Measurements from ENCODE around the gene ZNF41. TPM values are rescaled to one million over a fixed set of nuclear protein-coding genes. Genes with fewer than 3 reads are reported as not detected.

Gene ZNF41
- total RNA-seq, 1 experiment from 2014 or later = 2.5 TPM

- Histone ChIP-seq H3T11ph (ENCODE audit: low read length) (no peak overlapping the region), H3K4me2 (ENCODE audit: insufficient read depth, insufficient read length, low read length) (no peak overlapping the region), H3K18ac (ENCODE audit: insufficient read length, low read depth, low read length) (no peak overlapping the region), H2BK20ac (ENCODE audit: low read depth, low read length, poor library complexity, severe bottlenecking) (no peak overlapping the region), H4K5ac (ENCODE audit: insufficient read length, low read depth, low read length) (no peak overlapping the region), H3K23ac (ENCODE audit: insufficient read length, low read depth, low read length) (no peak overlapping the region), H3K23me2 (ENCODE audit: insufficient read length, low read depth, low read length, poor library complexity, severe bottlenecking) (no peaks in the 10 kb centered on the region), H2AK5ac (ENCODE audit: insufficient read length, low read length) (no peak overlapping the region), H2BK5ac (ENCODE audit: insufficient read length, low read length) (no peak overlapping the region), H3K9ac (ENCODE audit: extremely low read depth, insufficient read length, low read length) (no peak overlapping the region), H3K4ac (ENCODE audit: low read depth, low read length) (no peak overlapping the region), H3K79me1 (ENCODE audit: insufficient read depth, low read depth, low read length, poor library complexity, severe bottlenecking) (no peaks in the 10 kb centered on the region), H3K27ac (ENCODE audit: insufficient read length, low read depth, low read length) (no peak overlapping the region), H4K8ac (replicated peaks; ENCODE audit: insufficient read length, low read depth, low read length) (no peak overlapping the region), H4K91ac (ENCODE audit: insufficient read length, low read depth, low read length) (no peak overlapping the region), H3K56ac (ENCODE audit: insufficient read length, low read depth, low read length) (no peak overlapping the region), H2BK15ac (ENCODE audit: low read depth, low read length) (no peak overlapping the region), H4K20me1 (ENCODE audit: control insufficient read depth, insufficient read depth, insufficient read length) (no peaks in the 10 kb centered on the region), H3K4me1 (ENCODE audit: insufficient read depth, low read length) (no peaks in the 10 kb centered on the region), H2BK12ac (ENCODE audit: insufficient read length, low read depth, low read length) (no peak overlapping the region), H3K14ac (ENCODE audit: insufficient read depth, low read length) (no peak overlapping the region), H3K79me2 (ENCODE audit: insufficient read depth, low read length) (no peaks in the 10 kb centered on the region), H3K9me3 (ENCODE audit: control insufficient read depth, low read depth, low read length) (peaks cover 49% of the 10 kb centered on the region), H2BK120ac (ENCODE audit: low read depth, low read length, poor library complexity, severe bottlenecking) (no peak overlapping the region), H2AFZ (ENCODE audit: low read length) (no peak overlapping the region), H3K27me3 (ENCODE audit: insufficient read depth, low read length) (no peaks in the 10 kb centered on the region)
- Mint-ChIP-seq H3K27me3 (ENCODE audit: low read depth) (no peaks in the 10 kb centered on the region; the same call in 1 of the 2 replicates), H3K36me3 (ENCODE audit: insufficient read depth in 1 of 3, low read depth in 3 of 3) (peaks cover 5 to 10% (median 9%) of the 10 kb centered on the region in 3 experiments; a peak in 5 of 7 replicates), H3K4me3 (no peak overlapping the region), H3K4me1 (peaks cover 0 to 6% of the 10 kb centered on the region in 2 experiments; a peak in 1 of 4 replicates), H3K27ac (no peak overlapping the region), H3K9me3 (peaks cover 58 to 65% of the 10 kb centered on the region in 2 experiments)
- WGBS (ENCODE audit: extremely low coverage, insufficient read length, low lambda C conversion rate) = no CpG with 5 or more reads among the region's 6 CpGs
- TF ChIP-seq CTCF (conservative IDR thresholded peaks at IDR 0.05) = no peak
- no peak for DNase-seq
Observed at GRCh38 chrX:47489507-47490275, 6.7 kb upstream of the ZNF41 start.
